HEK293 (cell line): ENCODE measurements around the gene VIPR2.
"Not testable (repeated sequence)": the region's sequence is repeated elsewhere in the genome, so short reads cannot be mapped to it uniquely, and the experiment has no call there.

Experiments
- CTCF ChIA-PET: fragments of 350-600 bp; formaldehyde crosslinking; extraction: SDS; loops from one replicate; lab custom pipeline; 2021; ENCODE audit warnings: antibody characterized with exemption; lab: Yijun Ruan, JAX
- POLR2A ChIA-PET: fragments of 300-600 bp; formaldehyde crosslinking; extraction: SDS; loops from one replicate; lab custom pipeline; 2020; ENCODE audit warnings: antibody characterized with exemption, inconsistent platforms; lab: Yijun Ruan, JAX
- H3K27ac ChIP-seq: fragments of 200-500 bp; sonication (Bioruptor generic); 2 replicates; pipeline ENCODE4 v1.5.1; 2014; ENCODE audit warnings: low read depth, low read length, control low read depth, inconsistent platforms; ENCODE audit errors: extremely low read depth
- H3K36me3 ChIP-seq, 2 experiments: fragments of 200-500 bp in 1 of 2; sonication (Bioruptor generic) in 1 of 2; 1 replicate in 1 of 2; 2 replicates in 1 of 2; pipeline ENCODE4 v1.5.1; 2014 to 2017; ENCODE audit warnings: inconsistent platforms in 2 of 2, low read length in 2 of 2; ENCODE audit not compliant: control insufficient read depth in 2 of 2, insufficient read depth in 1 of 2
- H3K4me1 ChIP-seq: fragments of 200-500 bp; sonication (Bioruptor generic); 2 replicates; pipeline ENCODE4 v1.5.1; 2014; ENCODE audit warnings: mild to moderate bottlenecking, low read length, inconsistent platforms; ENCODE audit not compliant: control insufficient read depth, insufficient read depth
- H3K4me3 ChIP-seq: 2 replicates; pipeline ENCODE4 v1.5.1; 2011; ENCODE audit warnings: low read depth, mild to moderate bottlenecking, control low read depth, low read length, moderate library complexity
- H3K9me3 ChIP-seq: fragments of 200-500 bp; sonication (Bioruptor generic); 2 replicates; pipeline ENCODE4 v1.5.1; 2014; ENCODE audit warnings: low read depth, low read length, inconsistent platforms; ENCODE audit not compliant: control insufficient read depth, insufficient read depth
- EGR2 ChIP-seq: fragments of 450-650 bp; formaldehyde crosslinking; IDR thresholded peaks from 2 replicates; pipeline ENCODE4 v1.5.1; 2016; ENCODE audit warnings: low read depth, missing biosample characterization, missing genetic modification characterization
- HIC1 ChIP-seq: fragments of 450-650 bp; formaldehyde crosslinking; IDR thresholded peaks from 2 replicates; pipeline ENCODE4 v1.5.1; 2016; ENCODE audit warnings: missing biosample characterization, missing genetic modification characterization
- SCRT1 ChIP-seq: fragments of 450-650 bp; formaldehyde crosslinking; IDR thresholded peaks from 2 replicates; pipeline ENCODE4 v1.5.1; 2016; ENCODE audit warnings: missing biosample characterization, missing genetic modification characterization, borderline replicate concordance
- SP3 ChIP-seq: fragments of 450-650 bp; formaldehyde crosslinking; IDR thresholded peaks from 2 replicates; pipeline ENCODE4 v1.5.1; 2016; ENCODE audit warnings: missing biosample characterization, missing genetic modification characterization
- ZBTB44 ChIP-seq: fragments of 450-650 bp; IDR thresholded peaks from 2 replicates; pipeline ENCODE4 v1.5.1; 2018; ENCODE audit warnings: missing biosample characterization, mild to moderate bottlenecking, missing genetic modification characterization
- ZBTB8A ChIP-seq: fragments of 450-650 bp; formaldehyde crosslinking; IDR thresholded peaks from 2 replicates; pipeline ENCODE4 v1.5.1; 2016; ENCODE audit warnings: missing biosample characterization, missing genetic modification characterization
- ZEB2 ChIP-seq: fragments of 450-650 bp; formaldehyde crosslinking; IDR thresholded peaks from 2 replicates; pipeline ENCODE4 v1.5.1; 2016; ENCODE audit warnings: missing biosample characterization, missing genetic modification characterization
- ZNF10 ChIP-seq: fragments of 450-650 bp; formaldehyde crosslinking; IDR thresholded peaks from 2 replicates; pipeline ENCODE4 v1.5.1; 2017; ENCODE audit warnings: missing biosample characterization, missing genetic modification characterization
- ZNF140 ChIP-seq: fragments of 450-650 bp; formaldehyde crosslinking; IDR thresholded peaks from 2 replicates; pipeline ENCODE4 v1.5.1; 2016; ENCODE audit warnings: missing biosample characterization, missing genetic modification characterization
- ZNF146 ChIP-seq: fragments of 450-650 bp; formaldehyde crosslinking; IDR thresholded peaks from 2 replicates; pipeline ENCODE4 v1.5.1; 2016; ENCODE audit warnings: missing biosample characterization, missing genetic modification characterization
- ZNF169 ChIP-seq: fragments of 450-650 bp; formaldehyde crosslinking; IDR thresholded peaks from 2 replicates; pipeline ENCODE4 v1.5.1; 2016; ENCODE audit warnings: missing biosample characterization, missing genetic modification characterization
- ZNF280D ChIP-seq: fragments of 450-650 bp; formaldehyde crosslinking; IDR thresholded peaks from 2 replicates; pipeline ENCODE4 v1.5.1; 2016; ENCODE audit warnings: missing biosample characterization, missing genetic modification characterization
- ZNF292 ChIP-seq: fragments of 450-650 bp; formaldehyde crosslinking; IDR thresholded peaks from 2 replicates; pipeline ENCODE4 v1.5.1; 2016; ENCODE audit warnings: low read depth, missing biosample characterization, missing genetic modification characterization, borderline replicate concordance
- ZNF335 ChIP-seq: fragments of 450-650 bp; formaldehyde crosslinking; conservative IDR thresholded peaks from 2 replicates; pipeline ENCODE4 v1.5.1; 2016; ENCODE audit warnings: missing biosample characterization, missing genetic modification characterization
- ZNF350 ChIP-seq: fragments of 450-650 bp; formaldehyde crosslinking; IDR thresholded peaks from 2 replicates; pipeline ENCODE4 v1.5.0; 2017; ENCODE audit warnings: missing biosample characterization, mild to moderate bottlenecking, missing genetic modification characterization
- ZNF366 ChIP-seq: fragments of 450-650 bp; formaldehyde crosslinking; conservative IDR thresholded peaks from 2 replicates; pipeline ENCODE4 v1.5.1; 2016; ENCODE audit warnings: missing biosample characterization, missing genetic modification characterization
- ZNF391 ChIP-seq: fragments of 450-650 bp; formaldehyde crosslinking; IDR thresholded peaks from 2 replicates; pipeline ENCODE4 v1.5.1; 2016; ENCODE audit warnings: low read depth, missing biosample characterization, missing genetic modification characterization, borderline replicate concordance
- ZNF416 ChIP-seq: fragments of 450-650 bp; formaldehyde crosslinking; IDR thresholded peaks from 2 replicates; pipeline ENCODE4 v1.5.1; 2016; ENCODE audit warnings: missing biosample characterization, missing genetic modification characterization
- ZNF701 ChIP-seq: fragments of 450-650 bp; formaldehyde crosslinking; IDR thresholded peaks from 2 replicates; pipeline ENCODE4 v1.5.1; 2016; ENCODE audit warnings: missing biosample characterization, missing genetic modification characterization
- ZSCAN16 ChIP-seq: fragments of 450-650 bp; formaldehyde crosslinking; IDR thresholded peaks from 2 replicates; pipeline ENCODE4 v1.5.1; 2016; ENCODE audit warnings: missing biosample characterization, missing genetic modification characterization
- TF ChIP-seq, protein P1 (sequence below): fragments of 450-650 bp; formaldehyde crosslinking; IDR thresholded peaks from 2 replicates; pipeline ENCODE4 v1.5.1; 2017; ENCODE audit warnings: missing biosample characterization, missing genetic modification characterization
- TF ChIP-seq, protein P2 (sequence below): fragments of 450-650 bp; formaldehyde crosslinking; IDR thresholded peaks from 2 replicates; pipeline ENCODE4 v1.5.1; 2016; ENCODE audit warnings: missing biosample characterization, missing genetic modification characterization

VIPR2 gene

DNA sequence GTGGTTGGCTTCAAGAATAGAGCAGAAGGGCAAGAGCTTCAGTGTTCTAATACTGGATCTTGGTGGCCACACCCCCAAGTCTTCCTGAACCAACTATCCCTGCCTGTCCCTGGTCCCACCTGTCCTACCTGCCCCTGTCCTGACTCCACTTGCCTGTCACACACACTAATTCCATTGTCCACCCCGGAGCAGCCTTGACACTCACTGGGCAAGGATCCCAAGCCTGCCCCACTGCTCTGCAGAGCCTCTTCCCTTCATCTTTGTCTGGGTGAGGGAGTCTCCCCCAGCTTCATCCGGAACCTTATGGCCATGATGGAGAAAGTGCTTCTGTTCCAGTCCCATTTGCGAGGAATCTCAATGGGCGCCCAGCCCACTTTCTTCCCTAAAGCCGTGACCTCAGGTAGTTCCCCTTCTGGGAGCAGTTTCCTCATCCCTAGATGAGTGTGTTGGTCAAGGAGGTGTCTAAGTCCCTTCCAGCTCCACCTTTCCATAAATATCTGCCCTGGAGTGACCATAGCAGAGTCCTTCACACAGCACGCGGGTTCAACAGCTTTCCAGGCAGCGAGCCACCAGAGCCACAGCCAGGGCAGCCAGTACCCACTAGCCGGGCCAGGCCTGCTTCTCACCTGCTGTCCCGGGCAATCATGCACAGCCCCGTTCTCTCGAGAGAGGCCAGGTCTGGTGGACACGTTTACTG, 61.5 kb downstream of the VIPR2 start:
- Histone ChIP-seq H3K4me1 (no peaks in the 10 kb centered on the region), H3K9me3 (no peaks in the 10 kb centered on the region), H3K36me3 (no peaks in the 10 kb centered on the region), H3K4me3 (no peak overlapping the region), H3K27ac (no peak overlapping the region)
- ChIA-PET CTCF (no interaction called here), POLR2A (no interaction called here)
- no peak for TF ChIP-seq ZNF335 (tag by site-specific recombination)
- no peak for TF ChIP-seq SCRT1
- no peak for TF ChIP-seq ZNF10
- no peak for TF ChIP-seq ZNF366 (tag by site-specific recombination)
- no peak for TF ChIP-seq ZSCAN16 (tag by site-specific recombination)
- no peak for TF ChIP-seq ZEB2 (tag by site-specific recombination)
- no peak for TF ChIP-seq ZNF391
- no peak for TF ChIP-seq EGR2 (tag by site-specific recombination)
- no peak for TF ChIP-seq ZNF280D
- TF ChIP-seq ZNF701 (tag by site-specific recombination) = no peak
- TF ChIP-seq HIC1 (tag by site-specific recombination) = no peak
- TF ChIP-seq ZNF169 (tag by site-specific recombination) = no peak

- H3K4me3 ChIP-seq, H3K4me1 ChIP-seq, H3K9me3 ChIP-seq, POLR2A ChIA-PET, H3K36me3 ChIP-seq, H3K27ac ChIP-seq, CTCF ChIA-PET: not testable (repeated sequence)
- peak; percentile 93 for TF ChIP-seq ZNF146 (tag by site-specific recombination)
These were observed 62.6 kb downstream of the VIPR2 start for GRCh38 chr7:159082075-159082474.

- Histone ChIP-seq H3K4me1 (no peaks in the 10 kb centered on the region), H3K4me3 (no peak overlapping the region), H3K9me3 (no peaks in the 10 kb centered on the region), H3K27ac (no peak overlapping the region), H3K36me3 (no peaks in the 10 kb centered on the region)
- ChIA-PET CTCF (no interaction called here), POLR2A (no interaction called here)
- TF ChIP-seq ZBTB8A (tag by site-specific recombination) (no peak), ZNF140 (no peak), ZNF292 (tag by site-specific recombination) (no peak), ZBTB44 (tag by site-specific recombination) (no peak), SP3 (no peak), ZNF350 (tag by site-specific recombination) (no peak), ZNF416 (tag by site-specific recombination) (no peak)
- TF ChIP-seq, protein P1, sequence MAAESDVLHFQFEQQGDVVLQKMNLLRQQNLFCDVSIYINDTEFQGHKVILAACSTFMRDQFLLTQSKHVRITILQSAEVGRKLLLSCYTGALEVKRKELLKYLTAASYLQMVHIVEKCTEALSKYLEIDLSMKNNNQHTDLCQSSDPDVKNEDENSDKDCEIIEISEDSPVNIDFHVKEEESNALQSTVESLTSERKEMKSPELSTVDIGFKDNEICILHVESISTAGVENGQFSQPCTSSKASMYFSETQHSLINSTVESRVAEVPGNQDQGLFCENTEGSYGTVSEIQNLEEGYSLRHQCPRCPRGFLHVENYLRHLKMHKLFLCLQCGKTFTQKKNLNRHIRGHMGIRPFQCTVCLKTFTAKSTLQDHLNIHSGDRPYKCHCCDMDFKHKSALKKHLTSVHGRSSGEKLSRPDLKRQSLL = no peak
- TF ChIP-seq, protein P2, sequence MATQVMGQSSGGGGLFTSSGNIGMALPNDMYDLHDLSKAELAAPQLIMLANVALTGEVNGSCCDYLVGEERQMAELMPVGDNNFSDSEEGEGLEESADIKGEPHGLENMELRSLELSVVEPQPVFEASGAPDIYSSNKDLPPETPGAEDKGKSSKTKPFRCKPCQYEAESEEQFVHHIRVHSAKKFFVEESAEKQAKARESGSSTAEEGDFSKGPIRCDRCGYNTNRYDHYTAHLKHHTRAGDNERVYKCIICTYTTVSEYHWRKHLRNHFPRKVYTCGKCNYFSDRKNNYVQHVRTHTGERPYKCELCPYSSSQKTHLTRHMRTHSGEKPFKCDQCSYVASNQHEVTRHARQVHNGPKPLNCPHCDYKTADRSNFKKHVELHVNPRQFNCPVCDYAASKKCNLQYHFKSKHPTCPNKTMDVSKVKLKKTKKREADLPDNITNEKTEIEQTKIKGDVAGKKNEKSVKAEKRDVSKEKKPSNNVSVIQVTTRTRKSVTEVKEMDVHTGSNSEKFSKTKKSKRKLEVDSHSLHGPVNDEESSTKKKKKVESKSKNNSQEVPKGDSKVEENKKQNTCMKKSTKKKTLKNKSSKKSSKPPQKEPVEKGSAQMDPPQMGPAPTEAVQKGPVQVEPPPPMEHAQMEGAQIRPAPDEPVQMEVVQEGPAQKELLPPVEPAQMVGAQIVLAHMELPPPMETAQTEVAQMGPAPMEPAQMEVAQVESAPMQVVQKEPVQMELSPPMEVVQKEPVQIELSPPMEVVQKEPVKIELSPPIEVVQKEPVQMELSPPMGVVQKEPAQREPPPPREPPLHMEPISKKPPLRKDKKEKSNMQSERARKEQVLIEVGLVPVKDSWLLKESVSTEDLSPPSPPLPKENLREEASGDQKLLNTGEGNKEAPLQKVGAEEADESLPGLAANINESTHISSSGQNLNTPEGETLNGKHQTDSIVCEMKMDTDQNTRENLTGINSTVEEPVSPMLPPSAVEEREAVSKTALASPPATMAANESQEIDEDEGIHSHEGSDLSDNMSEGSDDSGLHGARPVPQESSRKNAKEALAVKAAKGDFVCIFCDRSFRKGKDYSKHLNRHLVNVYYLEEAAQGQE (tag by site-specific recombination) = no peak
These were observed 65.8 kb downstream of the VIPR2 start for GRCh38 chr7:159078911-159079270.
